Central memory CD8-positive, alpha-beta T cell (primary cell): Measurements from ENCODE around the gene ISG20.
A peak's percentile ranks its signal among the peaks of the same experiment; 100 is the strongest.
"Not testable (repeated sequence)": the region's sequence is repeated elsewhere in the genome, so short reads cannot be mapped to it uniquely, and the experiment has no call there.

ENCODE experiments used
- ATAC-seq: fragments of 150-1000 bp; cut with Tn5 transposase; replicated peaks from 2 replicates; pipeline ENCODE4 v1.10.0; 2022; ENCODE audit warnings: mild to moderate bottlenecking, moderate FRiP score, moderate number of reproducible peaks; ENCODE audit not compliant: poor library complexity, severe bottlenecking; ENCODE audit errors: extremely low read depth
- DNase-seq, 2 donors: peaks; one replicate each; pipeline ENCODE4 v3.0.0; 2021; ENCODE audit warnings: low spot score in 2 of 2
- H3K27ac Mint-ChIP-seq: one replicate; pipeline ENCODE4 v1.8.0; 2022; ENCODE audit warnings: low read depth, mild to moderate bottlenecking, moderate library complexity, mixed read lengths
- H3K27me3 Mint-ChIP-seq: one replicate; pipeline ENCODE4 v1.8.0; 2022; ENCODE audit warnings: mixed read lengths
- H3K36me3 Mint-ChIP-seq: one replicate; pipeline ENCODE4 v1.8.0; 2022; ENCODE audit warnings: mild to moderate bottlenecking, moderate library complexity, mixed read lengths; ENCODE audit not compliant: insufficient read depth
- H3K4me1 Mint-ChIP-seq: one replicate; pipeline ENCODE4 v1.8.0; 2022; ENCODE audit warnings: mixed read lengths
- H3K4me3 Mint-ChIP-seq: one replicate; pipeline ENCODE4 v1.8.0; 2022; ENCODE audit warnings: mild to moderate bottlenecking, moderate library complexity, mixed read lengths
- H3K9me3 Mint-ChIP-seq: one replicate; pipeline ENCODE4 v1.8.0; 2022; ENCODE audit warnings: mixed read lengths

Gene ISG20

DNA sequence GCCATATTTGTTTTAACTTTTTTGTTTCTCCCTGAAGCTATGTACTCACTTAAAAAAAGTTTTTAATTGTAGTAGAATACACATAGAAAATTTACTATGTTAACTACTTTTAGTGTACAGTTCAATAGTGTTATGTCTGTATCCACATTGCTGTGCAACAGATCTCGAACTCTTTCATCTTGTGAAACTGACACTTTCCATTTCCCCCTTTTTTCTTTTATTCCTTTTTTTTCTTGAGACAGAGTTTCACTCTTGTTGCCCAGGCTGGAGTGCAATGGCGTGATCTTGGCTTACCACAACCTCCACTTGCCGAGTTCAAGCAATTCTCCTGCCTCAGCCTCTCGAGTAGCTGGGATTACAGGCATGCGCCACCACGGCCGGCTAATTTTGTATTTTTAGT lies 6.0 kb upstream of the ISG20 start:
- ATAC-seq: not testable (repeated sequence)
- peaks cover 10% of the 10 kb centered on the region for H3K36me3 Mint-ChIP-seq

DNA sequence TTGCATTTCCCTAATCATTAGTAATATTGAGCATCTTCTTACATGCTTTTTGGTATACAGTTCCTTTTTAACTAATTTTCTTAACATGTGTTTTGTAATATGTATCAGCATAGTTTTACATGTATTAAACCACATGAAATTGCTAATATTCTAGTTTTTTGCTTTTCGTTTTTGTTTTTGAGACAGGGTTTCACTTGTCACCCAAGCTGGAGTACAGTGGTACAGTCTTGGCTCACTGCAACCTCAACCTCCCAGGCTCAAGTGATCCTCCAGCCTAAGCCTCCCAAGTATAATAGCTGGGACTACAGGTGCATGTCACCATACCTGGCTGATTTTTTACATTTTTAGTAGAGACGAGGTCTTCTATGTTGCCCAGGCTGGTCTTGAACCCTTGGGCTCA lies 4.4 kb upstream of the ISG20 start:
- DNase-seq: no peak
- no peak overlapping the region for H3K4me3 Mint-ChIP-seq
- peaks cover 26% of the 10 kb centered on the region for H3K36me3 Mint-ChIP-seq
- H3K4me1 Mint-ChIP-seq: peaks cover 50% of the 10 kb centered on the region
- no peak for ATAC-seq
- H3K27ac Mint-ChIP-seq: peak overlapping the region; percentile 98
- H3K27me3 Mint-ChIP-seq: no peaks in the 10 kb centered on the region
- H3K9me3 Mint-ChIP-seq: no peaks in the 10 kb centered on the region

More for the DNA sequence above, 6.0 kb upstream of the ISG20 start:
- H3K4me3 Mint-ChIP-seq, H3K9me3 Mint-ChIP-seq, H3K27me3 Mint-ChIP-seq, DNase-seq: not testable (repeated sequence)
- H3K4me1 Mint-ChIP-seq: peaks cover 46% of the 10 kb centered on the region
- H3K27ac Mint-ChIP-seq: peak overlapping the region; percentile 87

DNA sequence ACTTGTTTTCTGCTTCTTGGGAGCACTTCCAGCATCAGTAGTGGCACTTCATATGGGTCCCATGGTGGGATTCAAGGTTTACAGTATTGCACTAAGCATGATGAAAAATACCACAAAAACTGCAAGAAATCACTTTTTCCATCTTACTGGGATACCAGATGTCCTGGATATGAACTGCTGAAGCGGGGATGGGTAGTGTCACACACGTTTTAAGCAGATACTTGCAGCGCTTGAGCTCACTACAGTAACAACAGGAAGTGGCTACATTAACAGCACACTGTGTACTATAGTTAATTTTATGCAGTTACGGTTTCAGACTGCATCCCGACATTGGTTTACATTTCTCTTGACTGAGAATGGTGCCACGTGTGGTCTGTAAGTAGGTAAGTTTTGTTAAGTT lies 3.5 kb upstream of the ISG20 start:
- H3K4me3 Mint-ChIP-seq: peak overlapping the region; percentile 86
- H3K4me1 Mint-ChIP-seq: peaks cover 50% of the 10 kb centered on the region
- ATAC-seq (peak; percentile 56), DNase-seq (peak in 1 of 2 donors; percentile 45)
- H3K9me3 Mint-ChIP-seq: no peaks in the 10 kb centered on the region
- H3K27ac Mint-ChIP-seq: peak overlapping the region; percentile 98
- H3K36me3 Mint-ChIP-seq: peaks cover 31% of the 10 kb centered on the region
- no peaks in the 10 kb centered on the region for H3K27me3 Mint-ChIP-seq

DNA sequence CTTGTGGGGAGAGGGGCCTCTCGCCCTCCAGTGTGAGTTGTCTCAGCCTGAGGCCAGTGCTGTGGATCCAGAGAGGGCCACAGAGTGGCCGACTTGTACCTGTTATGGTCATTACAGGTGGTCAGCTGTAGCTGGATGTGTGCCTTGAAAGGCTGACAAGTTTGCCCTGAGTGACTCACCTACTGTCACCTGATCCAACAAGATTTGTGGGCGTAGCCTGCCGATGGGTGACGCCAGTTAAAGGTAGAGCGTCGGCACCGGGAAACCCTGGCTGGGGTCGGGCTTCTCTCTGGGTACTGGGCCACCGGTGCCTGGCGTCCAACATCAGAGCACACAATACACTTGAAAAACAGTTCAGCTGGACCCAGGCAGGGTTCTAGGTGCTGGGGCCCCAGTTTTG lies 2.8 kb upstream of the ISG20 start:
- Mint-ChIP-seq H3K9me3 (no peaks in the 10 kb centered on the region), H3K4me3 (peak overlapping the region; percentile 86), H3K27ac (peak overlapping the region; percentile 98), H3K4me1 (peaks cover 47% of the 10 kb centered on the region), H3K36me3 (peaks cover 33% of the 10 kb centered on the region), H3K27me3 (no peaks in the 10 kb centered on the region)
- ATAC-seq (peak; percentile 40), DNase-seq (peak; percentile 54 to 59)

DNA sequence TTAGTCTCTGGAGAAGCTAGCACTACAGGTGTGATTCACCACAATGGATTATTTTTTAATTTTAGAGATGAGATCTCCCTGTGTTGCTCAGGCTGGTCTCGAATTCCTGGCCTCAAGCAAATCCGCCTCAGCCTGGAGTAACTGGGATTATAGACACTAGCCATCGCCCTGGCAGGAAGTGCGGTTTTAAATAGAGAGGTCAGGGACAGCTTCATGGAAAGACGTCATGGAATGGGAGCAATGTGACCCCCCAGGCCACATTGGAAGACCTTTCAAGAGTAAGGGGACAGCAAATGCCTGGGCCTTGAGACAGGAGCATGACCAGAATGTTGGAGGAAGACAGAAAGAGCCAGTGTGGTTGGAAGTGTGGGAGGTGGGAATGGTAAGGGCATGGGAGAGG lies 2.2 kb upstream of the ISG20 start:
- Mint-ChIP-seq H3K27ac (peak overlapping the region; percentile 98), H3K4me1 (peaks cover 47% of the 10 kb centered on the region), H3K36me3 (peaks cover 36% of the 10 kb centered on the region), H3K27me3 (no peaks in the 10 kb centered on the region), H3K4me3 (peak overlapping the region; percentile 86), H3K9me3 (no peaks in the 10 kb centered on the region)
- DNase-seq (no peak), ATAC-seq (no peak)

DNA sequence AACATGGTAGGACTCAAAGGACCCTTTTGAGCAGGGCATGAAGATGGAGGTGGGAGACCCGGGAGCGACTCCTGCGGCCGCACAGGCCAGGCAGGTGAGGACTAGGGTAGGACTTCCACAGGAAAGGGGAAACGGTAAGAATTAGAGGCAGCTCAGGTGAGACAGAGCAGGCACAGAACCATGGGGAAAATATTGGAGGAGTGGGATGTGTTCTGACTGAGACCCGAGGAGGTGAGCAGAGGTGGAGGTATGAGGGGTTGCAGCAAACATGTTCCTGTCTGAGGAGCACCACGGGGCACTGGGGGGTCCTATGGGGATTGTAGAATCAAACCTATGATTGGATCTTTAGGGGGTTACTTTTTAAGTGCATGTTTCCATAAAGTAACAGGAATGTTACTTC lies 1.4 kb upstream of the ISG20 start:
- no peak for DNase-seq
- H3K27ac Mint-ChIP-seq: peak overlapping the region; percentile 98
- H3K4me3 Mint-ChIP-seq: peak overlapping the region; percentile 86
- no peaks in the 10 kb centered on the region for H3K27me3 Mint-ChIP-seq
- peaks cover 53% of the 10 kb centered on the region for H3K4me1 Mint-ChIP-seq
- H3K36me3 Mint-ChIP-seq: peaks cover 44% of the 10 kb centered on the region
- ATAC-seq: no peak
- no peaks in the 10 kb centered on the region for H3K9me3 Mint-ChIP-seq

DNA sequence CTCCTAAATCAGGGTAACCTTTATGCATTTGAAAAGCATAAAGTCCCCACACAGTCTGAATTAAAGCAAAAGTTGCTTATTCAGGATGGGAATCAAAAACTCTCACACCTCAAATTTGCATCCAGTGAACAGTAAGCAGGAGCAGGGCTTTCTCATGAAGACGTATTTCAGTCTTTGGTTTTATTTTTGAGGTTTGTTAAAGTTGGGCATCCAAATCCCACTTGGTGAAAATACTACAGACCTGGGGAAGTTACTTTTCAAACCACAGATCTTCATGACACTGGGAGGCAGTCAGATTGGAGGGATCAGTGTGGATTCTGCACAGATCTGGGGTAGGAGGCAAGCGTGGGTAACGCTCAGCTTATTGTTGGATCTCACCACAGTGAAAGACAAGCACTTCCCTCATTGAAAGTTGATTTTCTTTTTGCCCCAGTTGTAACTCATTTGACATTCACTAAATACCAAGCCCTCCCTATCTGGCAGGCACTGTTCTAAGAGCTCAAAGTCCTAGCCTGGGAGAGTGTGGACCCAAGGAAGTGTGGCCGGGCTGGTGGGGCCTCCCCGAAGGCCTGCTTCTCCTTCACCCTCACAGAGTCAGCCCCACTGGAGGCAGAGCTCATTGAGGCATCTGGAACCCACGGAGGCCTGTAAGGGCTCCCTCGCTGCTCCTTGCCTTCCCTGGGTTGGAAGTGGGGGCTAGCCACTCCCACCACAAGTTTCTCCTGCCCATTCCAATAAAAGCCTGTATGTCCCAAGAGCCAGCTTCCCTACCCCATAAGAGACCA lies 783 bp upstream of the ISG20 start:
- H3K4me3 Mint-ChIP-seq: peak overlapping the region; percentile 86
- H3K27ac Mint-ChIP-seq: peak overlapping the region; percentile 98
- ATAC-seq (no peak), DNase-seq (peak in 1 of 2 donors; percentile 30)
- no peaks in the 10 kb centered on the region for H3K9me3 Mint-ChIP-seq
- H3K27me3 Mint-ChIP-seq: no peaks in the 10 kb centered on the region
- H3K36me3 Mint-ChIP-seq: peaks cover 45% of the 10 kb centered on the region
- peaks cover 56% of the 10 kb centered on the region for H3K4me1 Mint-ChIP-seq

DNA sequence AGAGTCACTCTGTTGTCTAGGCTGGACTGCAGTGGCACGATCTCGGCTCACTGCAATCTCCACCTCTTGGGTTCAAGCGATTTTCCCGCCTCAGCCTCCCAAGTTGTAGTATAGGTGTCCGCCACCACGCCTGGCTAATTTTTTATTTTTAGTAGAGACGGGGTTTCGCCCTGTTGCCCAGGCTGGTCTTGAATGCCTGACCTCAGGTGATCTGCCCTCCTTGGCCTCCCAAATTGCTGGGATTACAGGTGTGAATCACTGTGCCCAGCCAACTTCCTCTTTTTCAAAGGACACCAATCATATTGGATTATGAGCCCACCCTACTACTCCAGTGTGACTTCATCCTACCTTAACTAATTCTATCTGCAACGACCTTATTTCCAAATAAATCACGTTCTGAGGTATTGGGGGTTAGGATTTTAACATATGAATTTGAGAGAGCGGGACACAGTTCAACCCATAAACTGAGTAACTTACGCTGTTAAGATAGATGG lies 3.2 kb downstream of the ISG20 start:
- no peak for DNase-seq

DNA sequence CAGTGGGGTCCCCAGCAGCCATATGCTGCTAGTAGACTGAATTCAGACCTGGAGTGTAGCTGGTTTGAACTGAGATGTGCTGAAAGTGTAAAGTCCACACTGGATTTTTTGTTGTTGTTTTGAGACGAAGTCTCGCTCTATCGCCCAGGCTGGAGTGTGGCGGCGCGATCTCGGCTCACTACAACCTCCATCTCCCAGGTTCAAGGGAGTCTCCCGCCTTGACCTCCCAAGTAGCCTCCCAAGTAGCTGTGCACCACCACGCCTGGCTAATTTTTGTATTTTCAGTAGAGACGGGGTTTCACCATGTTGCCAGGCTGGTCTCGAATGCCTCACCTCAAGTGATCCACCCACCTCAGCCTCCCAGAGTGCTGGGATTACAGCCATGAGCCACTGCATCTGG lies 3.7 kb downstream of the ISG20 start:
- peak overlapping the region; percentile 48 for H3K4me3 Mint-ChIP-seq
- peaks cover 73% of the 10 kb centered on the region for H3K4me1 Mint-ChIP-seq
- peak overlapping the region; percentile 98 for H3K27ac Mint-ChIP-seq
- ATAC-seq, H3K9me3 Mint-ChIP-seq, DNase-seq, H3K27me3 Mint-ChIP-seq: not testable (repeated sequence)
- peaks cover 56% of the 10 kb centered on the region for H3K36me3 Mint-ChIP-seq

More for the DNA sequence above, 3.2 kb downstream of the ISG20 start:
- H3K9me3 Mint-ChIP-seq: no peaks in the 10 kb centered on the region
- H3K27ac Mint-ChIP-seq: peak overlapping the region; percentile 98
- H3K27me3 Mint-ChIP-seq: no peaks in the 10 kb centered on the region
- H3K4me1 Mint-ChIP-seq: peaks cover 73% of the 10 kb centered on the region
- H3K4me3 Mint-ChIP-seq: peak overlapping the region; percentile 48
- no peak for ATAC-seq
- H3K36me3 Mint-ChIP-seq: peaks cover 56% of the 10 kb centered on the region

DNA sequence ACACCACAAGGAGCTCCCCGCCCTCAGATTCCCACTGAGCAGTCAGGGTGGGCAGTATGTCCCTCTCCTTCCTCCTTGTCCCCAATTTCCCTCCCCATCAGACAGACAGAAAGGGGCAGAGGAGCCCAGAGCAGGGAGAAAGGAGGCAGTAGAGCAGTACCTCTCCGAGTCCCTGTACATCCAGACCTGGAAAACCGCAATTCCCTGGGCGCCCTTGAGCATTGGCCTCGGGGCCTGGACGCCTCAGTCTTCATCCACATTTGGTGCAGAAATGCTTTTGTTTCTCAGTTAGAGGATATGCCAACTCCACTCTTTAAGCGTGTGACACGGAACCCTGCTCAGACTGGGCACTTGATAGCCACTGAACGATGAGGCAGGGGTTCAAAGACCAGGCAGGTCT lies 5.9 kb downstream of the ISG20 start:
- peaks cover 44% of the 10 kb centered on the region for H3K36me3 Mint-ChIP-seq
- no peaks in the 10 kb centered on the region for H3K27me3 Mint-ChIP-seq
- H3K27ac Mint-ChIP-seq: peak overlapping the region; percentile 20
- no peaks in the 10 kb centered on the region for H3K9me3 Mint-ChIP-seq
- peak overlapping the region; percentile 55 for H3K4me3 Mint-ChIP-seq
- peaks cover 74% of the 10 kb centered on the region for H3K4me1 Mint-ChIP-seq
- ATAC-seq: no peak
- DNase-seq: no peak

DNA sequence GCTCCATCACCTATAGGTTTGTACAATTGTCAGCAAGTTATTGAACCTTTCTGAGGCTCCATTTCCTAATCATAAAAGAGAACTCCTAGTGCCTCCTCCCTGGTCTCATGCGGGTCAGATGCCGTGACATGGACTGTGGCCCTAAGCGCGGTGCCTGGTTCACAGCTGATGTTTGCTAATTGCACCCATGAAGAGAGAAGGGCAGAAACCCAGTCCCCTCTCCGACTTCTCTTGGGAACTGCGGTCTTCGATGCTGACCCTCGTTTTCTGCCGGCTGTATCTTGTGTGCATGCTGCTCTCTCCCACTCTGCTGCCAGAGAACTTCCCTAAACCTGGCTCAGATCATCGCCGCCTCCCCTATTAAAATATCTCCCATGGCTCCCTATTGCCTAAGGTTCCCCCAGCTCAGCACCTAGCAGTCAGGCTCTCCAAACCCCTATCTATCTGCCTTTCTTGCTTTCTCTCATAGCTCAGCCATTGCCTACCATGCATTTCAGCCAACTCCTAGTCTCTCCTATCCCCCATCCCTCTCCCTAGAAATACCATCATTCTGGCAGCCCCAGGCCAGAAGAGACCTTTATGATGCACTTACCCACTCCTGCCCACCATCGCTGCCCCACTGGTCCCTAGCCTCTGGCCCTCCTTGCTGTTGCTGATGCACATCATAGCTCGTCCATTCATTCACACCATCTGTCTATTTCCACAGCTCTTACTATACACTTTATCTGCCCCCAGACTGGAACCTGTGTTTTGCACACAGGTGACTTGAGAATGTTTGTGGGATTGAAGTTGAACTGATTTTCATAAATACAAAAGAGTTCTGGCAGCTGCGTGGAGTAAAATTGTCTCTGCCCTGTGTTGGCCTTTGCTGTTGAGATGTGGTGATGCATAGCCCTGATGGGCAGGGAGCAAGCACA lies 6.6 kb downstream of the ISG20 start:
- H3K36me3 Mint-ChIP-seq: peaks cover 37% of the 10 kb centered on the region
- peak overlapping the region; percentile 7 for H3K4me3 Mint-ChIP-seq
- no peak for ATAC-seq

DNA sequence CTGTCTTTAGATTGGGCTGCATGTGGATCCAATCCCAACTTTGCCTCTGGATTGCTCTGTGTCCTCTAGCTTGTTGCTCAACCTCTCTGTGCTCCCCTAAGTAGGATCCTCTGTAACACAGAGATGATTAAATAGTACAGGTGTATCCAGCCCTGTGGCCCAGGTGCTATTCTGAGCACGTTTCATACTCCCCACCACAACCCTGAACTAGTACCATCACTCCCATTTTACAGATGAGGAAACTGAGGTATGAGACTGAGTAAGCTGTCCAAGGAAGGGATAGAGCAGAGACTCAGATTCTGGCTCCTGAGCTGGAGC lies 7.2 kb downstream of the ISG20 start:
- peaks cover 68% of the 10 kb centered on the region for H3K4me1 Mint-ChIP-seq
- H3K27me3 Mint-ChIP-seq: no peaks in the 10 kb centered on the region
- peak overlapping the region; percentile 7 for H3K4me3 Mint-ChIP-seq
- ATAC-seq: no peak
- no peaks in the 10 kb centered on the region for H3K9me3 Mint-ChIP-seq
- peaks cover 37% of the 10 kb centered on the region for H3K36me3 Mint-ChIP-seq
- H3K27ac Mint-ChIP-seq: peak overlapping the region; percentile 3
- no peak for DNase-seq

More for the DNA sequence above, 6.6 kb downstream of the ISG20 start:
- peak overlapping the region; percentile 19 for H3K27ac Mint-ChIP-seq
- H3K9me3 Mint-ChIP-seq: no peaks in the 10 kb centered on the region
- peaks cover 71% of the 10 kb centered on the region for H3K4me1 Mint-ChIP-seq
- H3K27me3 Mint-ChIP-seq: no peaks in the 10 kb centered on the region
- no peak for DNase-seq
